K562 (cell line): ENCODE measurements around the gene CRYBA4. TPM values are rescaled to one million over a fixed set of nuclear protein-coding genes. Genes with fewer than 3 reads are reported as not detected.
A peak's percentile ranks its signal among the peaks of the same experiment; 100 is the strongest.

ENCODE experiments used
- BCOR ChIP-seq: fragments of 450-650 bp; IDR thresholded peaks from 2 replicates; pipeline ENCODE4 v1.6.1; 2016
- CREB1 ChIP-seq, 2 experiments: sonication (generic) in 1 of 2; formaldehyde crosslinking in 1 of 2; IDR thresholded peaks; 2 replicates each; pipeline versions ENCODE4 v1.6.1 to v1.8.0; 2012 to 2022; ENCODE audit warnings: inconsistent platforms in 1 of 2, mild to moderate bottlenecking in 1 of 2, missing genetic modification reagents in 1 of 2, moderate library complexity in 1 of 2
- CTBP1 ChIP-seq: fragments of 450-650 bp; IDR thresholded peaks from 2 replicates; pipeline ENCODE4 v1.6.1; 2016; ENCODE audit warnings: borderline replicate concordance
- CXXC5 ChIP-seq: fragments of 250-450 bp; sonication (Bioruptor Pico); IDR thresholded peaks from 2 replicates; pipeline ENCODE4 v1.8.0; 2022; ENCODE audit warnings: inconsistent platforms, mild to moderate bottlenecking, moderate library complexity
- ETV1 ChIP-seq: fragments of 450-650 bp; conservative IDR thresholded peaks from 2 replicates; pipeline ENCODE4 v1.6.1; 2016; ENCODE audit warnings: missing genetic modification characterization, control low read depth, low read depth, missing compliant biosample characterization
- ETV5 ChIP-seq: sonication (generic); formaldehyde crosslinking; IDR thresholded peaks from 2 replicates; pipeline ENCODE4 v1.4.0; 2020; ENCODE audit warnings: low read depth, mild to moderate bottlenecking, missing genetic modification reagents
- FOSL1 ChIP-seq: fragments of 200-800 bp; sonication (Bioruptor generic); conservative IDR thresholded peaks from 2 replicates; pipeline ENCODE4 v1.6.1; 2016; ENCODE audit warnings: missing genetic modification characterization, missing compliant biosample characterization
- HINFP ChIP-seq: fragments of 450-650 bp; conservative IDR thresholded peaks from 2 replicates; pipeline ENCODE4 v1.6.1; 2016; ENCODE audit warnings: missing genetic modification characterization, low read depth, mild to moderate bottlenecking, control low read depth, missing compliant biosample characterization
- HNRNPK ChIP-seq: fragments of 200-400 bp; formaldehyde crosslinking; IDR thresholded peaks from one replicate; pipeline ENCODE4 v1.6.1; 2018; ENCODE audit warnings: mild to moderate bottlenecking, low read depth, low read length; ENCODE audit not compliant: poor library complexity, severe bottlenecking
- MAFK ChIP-seq: IDR thresholded peaks from 2 replicates; pipeline ENCODE4 v1.6.1; 2011; ENCODE audit warnings: low read length, improper control_type of control experiment
- MYNN ChIP-seq, 2 experiments: sonication (generic); formaldehyde crosslinking in 1 of 2; IDR thresholded peaks; 2 replicates each; pipeline versions ENCODE4 v1.5.0 to v1.6.1; 2016 to 2020; ENCODE audit warnings: antibody characterized with exemption in 1 of 2, missing genetic modification reagents in 1 of 2
- RREB1 ChIP-seq: fragments of 250-450 bp; sonication (Bioruptor Pico); IDR thresholded peaks from 2 replicates; pipeline ENCODE4 v1.4.0; 2020
- SRSF3 ChIP-seq: fragments of 200-400 bp; formaldehyde crosslinking; IDR thresholded peaks from 2 replicates; pipeline ENCODE4 v1.6.1; 2016; ENCODE audit warnings: mild to moderate bottlenecking, low read length, moderate library complexity; ENCODE audit not compliant: insufficient read depth
- ZBTB43 ChIP-seq: sonication (generic); formaldehyde crosslinking; IDR thresholded peaks from 2 replicates; pipeline ENCODE4 v1.8.0; 2023; ENCODE audit warnings: mild to moderate bottlenecking, missing genetic modification reagents
- polyA plus RNA-seq, 8 experiments: library from polyadenylated mRNA; depleted of rRNA in 4 of 8; stranded (reverse) in 5 of 8; unstranded in 3 of 8; fragments of >200 nt; fragmentation: Nextera tagmentation in 2 of 8; fragmentation: Illumina TruSeq in 1 of 8; extraction: Ambion mirVana in 2 of 8; extraction: Trizol in 1 of 8; gene quantifications; 2 replicates each; pipeline versions ENCODE4 v1.2.1 to v1.2.3, GENCODE V29; 2011 to 2014; ENCODE audit warnings: inconsistent platforms in 1 of 8, missing spikeins in 1 of 8
- total RNA-seq, 7 experiments: library from RNA; depleted of rRNA in 6 of 7; stranded (reverse); fragments of >200 nt in 6 of 7; fragmentation: Illumina TruSeq in 2 of 7; extraction: Trizol in 2 of 7; gene quantifications; 2 replicates each; pipeline versions ENCODE4 v1.2.1 to v1.2.3, GENCODE V29; 2011 to 2021; ENCODE audit warnings: low replicate concordance in 1 of 7
- TF ChIP-seq, protein P1 (sequence below), 2 experiments: fragments of 450-650 bp; conservative IDR thresholded peaks; 2 replicates each; pipeline ENCODE4 v1.6.1; 2017; ENCODE audit warnings: mild to moderate bottlenecking in 2 of 2, moderate library complexity in 2 of 2

Gene CRYBA4
- total and polyA plus RNA-seq, 9 of the 15 experiments (the other 6 are each of a cell fraction or from before 2014, with no cell fraction given) = 0.59 to 3.3 (median 1.6) TPM

DNA sequence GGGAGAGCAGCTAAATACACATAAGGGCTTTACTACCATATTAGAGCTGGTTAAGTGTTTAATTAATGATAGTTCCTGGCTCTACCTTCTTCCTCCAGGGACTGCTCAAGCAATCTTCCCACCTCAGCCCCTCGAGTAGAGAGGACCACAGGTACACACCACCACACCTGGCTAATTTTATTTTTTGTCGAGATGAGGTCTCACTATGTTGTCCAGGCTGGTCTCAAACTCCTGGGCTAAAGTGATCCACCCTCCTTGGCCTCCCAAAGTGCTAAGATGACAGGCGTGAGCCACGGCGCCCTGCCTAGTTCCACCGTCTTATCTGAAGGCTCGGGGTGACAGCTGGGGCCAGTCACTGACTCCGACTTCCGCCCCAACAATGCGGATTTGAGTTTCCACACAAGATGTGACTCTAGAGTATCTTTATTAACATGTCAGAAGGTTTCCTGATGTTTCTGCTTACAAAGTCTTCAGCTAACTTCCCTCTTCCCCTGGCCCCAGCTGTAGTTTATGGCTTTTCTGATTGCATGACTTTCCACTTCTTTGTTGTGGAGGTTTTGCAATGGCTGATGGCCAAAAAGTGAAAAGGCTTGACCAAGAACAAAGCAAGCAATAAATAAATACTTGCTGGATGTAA, 48.6 kb upstream of the CRYBA4 start (continued):
- no peak for TF ChIP-seq RREB1 (CRISPR knock-in tag)
- TF ChIP-seq ETV5 = peak; percentile 86
- no peak for TF ChIP-seq BCOR
- no peak for TF ChIP-seq MAFK
- TF ChIP-seq MYNN (IDR thresholded peaks at IDR 0.05) = 0 out of 2 replicates have a peak, but pooled peaks have one; percentile 25
- TF ChIP-seq MYNN (CRISPR knock-in tag; IDR thresholded peaks at IDR 0.05) = no peak
- TF ChIP-seq SRSF3 = no peak
- no peak for TF ChIP-seq HINFP (tag)
- no peak for TF ChIP-seq ZBTB43 (CRISPR knock-in tag)
- no peak for TF ChIP-seq CREB1 (IDR thresholded peaks at IDR 0.05)
- TF ChIP-seq CREB1 (CRISPR knock-in tag; IDR thresholded peaks at IDR 0.05) = no peak
- TF ChIP-seq, protein P1, sequence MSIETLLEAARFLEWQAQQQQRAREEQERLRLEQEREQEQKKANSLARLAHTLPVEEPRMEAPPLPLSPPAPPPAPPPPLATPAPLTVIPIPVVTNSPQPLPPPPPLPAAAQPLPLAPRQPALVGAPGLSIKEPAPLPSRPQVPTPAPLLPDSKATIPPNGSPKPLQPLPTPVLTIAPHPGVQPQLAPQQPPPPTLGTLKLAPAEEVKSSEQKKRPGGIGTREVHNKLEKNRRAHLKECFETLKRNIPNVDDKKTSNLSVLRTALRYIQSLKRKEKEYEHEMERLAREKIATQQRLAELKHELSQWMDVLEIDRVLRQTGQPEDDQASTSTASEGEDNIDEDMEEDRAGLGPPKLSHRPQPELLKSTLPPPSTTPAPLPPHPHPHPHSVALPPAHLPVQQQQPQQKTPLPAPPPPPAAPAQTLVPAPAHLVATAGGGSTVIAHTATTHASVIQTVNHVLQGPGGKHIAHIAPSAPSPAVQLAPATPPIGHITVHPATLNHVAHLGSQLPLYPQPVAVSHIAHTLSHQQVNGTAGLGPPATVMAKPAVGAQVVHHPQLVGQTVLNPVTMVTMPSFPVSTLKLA (conservative IDR thresholded peaks at IDR 0.05) = peak; percentile 51 to 78; a peak in 3 of 4 replicates
- peak; percentile 41; the same call in 1 of the 2 replicates for TF ChIP-seq CTBP1
- peak; percentile 42 for TF ChIP-seq FOSL1 (tag)
- TF ChIP-seq CXXC5 (CRISPR knock-in tag) = peak; percentile 58
- peak; percentile 76 for TF ChIP-seq ETV1 (tag)
- no peak for TF ChIP-seq HNRNPK
